Hematopoietic multipotent progenitor cell treated with erythropoietin and hydrocortisone succinate and interleukin-3 and kit ligand, for 15 days (in vitro differentiated cells): ENCODE data around the gene RNU1-2.
A peak's percentile ranks its signal among the peaks of the same experiment; 100 is the strongest.
"Not testable (repeated sequence)": the region's sequence is repeated elsewhere in the genome, so short reads cannot be mapped to it uniquely, and the experiment has no call there.

Experiments used
- DNase-seq: peaks from one replicate; pipeline ENCODE4 v3.0.0-alpha.2; 2015; ENCODE audit warnings: low spot score

Gene RNU1-2

GRCh38 chr1:16888860-16889816 is 6.6 kb upstream of the RNU1-2 start:
- no peak for DNase-seq

GRCh38 chr1:16890539-16891021 is 5.2 kb upstream of the RNU1-2 start:
- not testable (repeated sequence) for DNase-seq

GRCh38 chr1:16891057-16891456 is 4.7 kb upstream of the RNU1-2 start:
- DNase-seq = not testable (repeated sequence)

GRCh38 chr1:16892978-16893525 is 2.7 kb upstream of the RNU1-2 start:
- not testable (repeated sequence) for DNase-seq

GRCh38 chr1:16893796-16894195 is 2.0 kb upstream of the RNU1-2 start:
- DNase-seq = not testable (repeated sequence)

GRCh38 chr1:16894338-16894737 is 1.4 kb upstream of the RNU1-2 start:
- not testable (repeated sequence) for DNase-seq

- DNase-seq = not testable (repeated sequence)
Measured at GRCh38 chr1:16895233-16895597, 565 bp upstream of the RNU1-2 start.

GRCh38 chr1:16896316-16897055 is 706 bp downstream of the RNU1-2 start:
- DNase-seq = peak; percentile 85

- DNase-seq = not testable (repeated sequence)
Measured at GRCh38 chr1:16897653-16898052, 1.9 kb downstream of the RNU1-2 start.

GRCh38 chr1:16898298-16898697 is 2.5 kb downstream of the RNU1-2 start:
- DNase-seq = not testable (repeated sequence)

- not testable (repeated sequence) for DNase-seq
Measured at GRCh38 chr1:16899020-16899419, 3.2 kb downstream of the RNU1-2 start.

GRCh38 chr1:16900751-16901150 is 5.0 kb downstream of the RNU1-2 start:
- no peak for DNase-seq

- not testable (repeated sequence) for DNase-seq
Measured at GRCh38 chr1:16901371-16901770, 5.6 kb downstream of the RNU1-2 start.

GRCh38 chr1:16903054-16903453 is 7.3 kb downstream of the RNU1-2 start:
- no peak for DNase-seq

GRCh38 chr1:16903458-16903796 is 7.6 kb downstream of the RNU1-2 start:
- DNase-seq = no peak

GRCh38 chr1:16904560-16905109 is 8.9 kb downstream of the RNU1-2 start:
- peak; percentile 96 for DNase-seq

GRCh38 chr1:16905110-16905867 is 9.5 kb downstream of the RNU1-2 start:
- DNase-seq = no peak

- no peak for DNase-seq
Measured at GRCh38 chr1:16905868-16906702, 10.3 kb downstream of the RNU1-2 start.

- DNase-seq = no peak
Measured at GRCh38 chr1:16906873-16907272, 11.1 kb downstream of the RNU1-2 start.

GRCh38 chr1:16907870-16908758 is 12.3 kb downstream of the RNU1-2 start:
- no peak for DNase-seq
